IMR-90 (cell line): ENCODE measurements around the gene CLSTN1. TPM values are rescaled to one million over a fixed set of nuclear protein-coding genes. Genes with fewer than 3 reads are reported as not detected.

ENCODE experiments used
- ATAC-seq: fragments of 200-7000 bp; cut with Tn5 transposase; 2 replicates; pipeline ENCODE4 v1.9.1; 2020; ENCODE audit warnings: low read depth, mild to moderate bottlenecking, moderate library complexity
- BruUV-seq: library from RNA; stranded (reverse); fragments of 400-500 nt; replicated peaks from 2 replicates; lab custom pipeline; 2021; lab: Mats Ljungman, UMichigan
- CTCF ChIA-PET: fragments of 300-600 bp; formaldehyde crosslinking; extraction: SDS; loops from one replicate; lab custom pipeline; 2021; ENCODE audit warnings: antibody characterized with exemption; lab: Yijun Ruan, JAX
- POLR2A ChIA-PET: fragments of 300-600 bp; sonication (Branson Sonifier 250); formaldehyde crosslinking; loops from one replicate; lab custom pipeline; 2022; ENCODE audit warnings: antibody characterized with exemption; ENCODE audit not compliant: unreplicated experiment; lab: Charles Lee
- DNase-seq: peaks from one replicate; pipeline ENCODE4 v3.0.0; 2013
- H2AFZ ChIP-seq: replicated peaks from 2 replicates; pipeline ENCODE3; 2013; ENCODE audit warnings: low read length, mild to moderate bottlenecking; ENCODE audit not compliant: poor library complexity
- H2AK5ac ChIP-seq: 2 replicates; pipeline ENCODE4 v1.6.1; 2013; ENCODE audit warnings: low read depth, low read length, inconsistent platforms
- H2AK9ac ChIP-seq: replicated peaks from 2 replicates; pipeline ENCODE3; 2013; ENCODE audit warnings: mild to moderate bottlenecking, low read depth, low read length, moderate library complexity; ENCODE audit not compliant: poor library complexity
- H2BK120ac ChIP-seq: 2 replicates; pipeline ENCODE4 v1.6.1; 2013; ENCODE audit warnings: low read depth, low read length, inconsistent platforms
- H2BK15ac ChIP-seq: 3 replicates; pipeline ENCODE4 v1.6.1; 2013; ENCODE audit warnings: low read depth, low read length, inconsistent platforms
- H2BK20ac ChIP-seq: 2 replicates; pipeline ENCODE4 v1.6.1; 2013; ENCODE audit warnings: low read depth, mild to moderate bottlenecking, inconsistent platforms, low read length, moderate library complexity
- H2BK5ac ChIP-seq: 2 replicates; pipeline ENCODE4 v1.6.1; 2013; ENCODE audit warnings: mild to moderate bottlenecking, low read depth, low read length, inconsistent platforms; ENCODE audit not compliant: poor library complexity, severe bottlenecking
- H3K14ac ChIP-seq: replicated peaks from 2 replicates; pipeline ENCODE4 v1.6.1; 2013; ENCODE audit warnings: low read depth, low read length, inconsistent platforms
- H3K18ac ChIP-seq: 2 replicates; pipeline ENCODE4 v1.6.1; 2013; ENCODE audit warnings: low read depth, low read length, control low read depth
- H3K23ac ChIP-seq: 2 replicates; pipeline ENCODE4 v1.6.1; 2013; ENCODE audit warnings: low read depth, low read length, inconsistent platforms
- H3K27ac ChIP-seq: 2 replicates; pipeline ENCODE4 v1.5.1; 2013; ENCODE audit warnings: mild to moderate bottlenecking, control low read depth, low read length; ENCODE audit not compliant: insufficient read depth
- H3K27me3 ChIP-seq: 2 replicates; pipeline ENCODE4 v1.6.1; 2013; ENCODE audit warnings: low read length; ENCODE audit not compliant: control insufficient read depth, insufficient read depth
- H3K36me3 ChIP-seq: 2 replicates; pipeline ENCODE4 v1.6.1; 2013; ENCODE audit warnings: low read length, mixed read lengths; ENCODE audit not compliant: control insufficient read depth, insufficient read depth
- H3K4ac ChIP-seq: 2 replicates; pipeline ENCODE4 v1.6.1; 2013; ENCODE audit warnings: low read depth, low read length, inconsistent platforms
- H3K4me1 ChIP-seq: 2 replicates; pipeline ENCODE4 v1.6.1; 2013; ENCODE audit warnings: low read length, mixed read lengths; ENCODE audit not compliant: control insufficient read depth, insufficient read depth
- H3K4me2 ChIP-seq: 2 replicates; pipeline ENCODE4 v1.6.1; 2013; ENCODE audit warnings: low read depth, mild to moderate bottlenecking, control low read depth, low read length, moderate library complexity
- H3K4me3 ChIP-seq: 2 replicates; pipeline ENCODE4 v1.5.1; 2013; ENCODE audit warnings: low read depth, mild to moderate bottlenecking, control low read depth, low read length, moderate library complexity; ENCODE audit not compliant: insufficient read depth
- H3K56ac ChIP-seq: 2 replicates; pipeline ENCODE4 v1.6.1; 2013; ENCODE audit warnings: low read length, inconsistent platforms; ENCODE audit not compliant: insufficient read depth; ENCODE audit errors: extremely low read depth
- H3K79me1 ChIP-seq, 2 experiments: 2 replicates each; pipeline ENCODE4 v1.6.1; 2013; ENCODE audit warnings: low read length in 2 of 2, inconsistent platforms in 1 of 2, low read depth in 1 of 2
- H3K9ac ChIP-seq: 2 replicates; pipeline ENCODE4 v1.6.1; 2013; ENCODE audit warnings: low read depth, low read length, control low read depth
- H3K9me1 ChIP-seq: 2 replicates; pipeline ENCODE4 v1.6.1; 2013; ENCODE audit warnings: low read length, inconsistent platforms; ENCODE audit not compliant: insufficient read depth
- H3K9me3 ChIP-seq: 2 replicates; pipeline ENCODE4 v1.6.1; 2013; ENCODE audit warnings: low read length; ENCODE audit not compliant: control insufficient read depth, insufficient read depth
- H4K20me1 ChIP-seq: 2 replicates; pipeline ENCODE4 v1.6.1; 2013; ENCODE audit warnings: low read length, inconsistent platforms; ENCODE audit not compliant: insufficient read depth
- H4K5ac ChIP-seq: 2 replicates; pipeline ENCODE4 v1.6.1; 2013; ENCODE audit warnings: mild to moderate bottlenecking, low read depth, low read length, control low read depth
- H4K8ac ChIP-seq, 2 experiments: 2 replicates each; pipeline ENCODE4 v1.6.1; 2013; ENCODE audit warnings: low read depth in 2 of 2, low read length in 2 of 2, control low read depth in 1 of 2, inconsistent platforms in 1 of 2
- H4K91ac ChIP-seq: 2 replicates; pipeline ENCODE4 v1.6.1; 2013; ENCODE audit warnings: low read depth, low read length, inconsistent platforms; ENCODE audit not compliant: insufficient read depth
- BHLHE40 ChIP-seq: fragments of 150-350 bp; IDR thresholded peaks from 2 replicates; pipeline ENCODE4 v1.6.1; 2016; ENCODE audit warnings: mild to moderate bottlenecking, low read depth, low read length
- FOS ChIP-seq: fragments of 150-350 bp; IDR thresholded peaks from 2 replicates; pipeline ENCODE4 v1.6.1; 2016; ENCODE audit warnings: low read depth, low read length
- MAFK ChIP-seq: IDR thresholded peaks from 2 replicates; pipeline ENCODE4 v1.6.1; 2012; ENCODE audit warnings: low read depth, low read length, improper control_type of control experiment
- MXI1 ChIP-seq: IDR thresholded peaks from 2 replicates; pipeline ENCODE4 v1.6.1; 2012; ENCODE audit warnings: low read depth, mild to moderate bottlenecking, low read length, moderate library complexity, borderline replicate concordance
- NFE2L2 ChIP-seq: fragments of 150-350 bp; IDR thresholded peaks from 2 replicates; pipeline ENCODE4 v1.6.1; 2016; ENCODE audit warnings: low read depth, mild to moderate bottlenecking, low read length
- RCOR1 ChIP-seq: IDR thresholded peaks from 2 replicates; pipeline ENCODE4 v1.6.1; 2012; ENCODE audit warnings: mild to moderate bottlenecking, low read length, improper control_type of control experiment; ENCODE audit not compliant: insufficient replicate concordance
- RFX5 ChIP-seq: IDR thresholded peaks from 2 replicates; pipeline ENCODE4 v1.8.0; 2012; ENCODE audit warnings: low read depth, mild to moderate bottlenecking, low read length, moderate library complexity
- SMC3 ChIP-seq: fragments of 150-350 bp; IDR thresholded peaks from 2 replicates; pipeline ENCODE4 v1.6.1; 2016; ENCODE audit warnings: low read depth, mild to moderate bottlenecking, antibody characterized with exemption, low read length, moderate library complexity
- WGBS, 2 experiments: methylation state at CpG; one replicate each; pipeline versions ENCODE4 v1.1.5 to v1.1.7; 2013; ENCODE audit warnings: missing lambda C conversion rate in 2 of 2; ENCODE audit not compliant: insufficient read length in 1 of 2; ENCODE audit errors: extremely low coverage in 2 of 2; 5-methylcytosine and 5-hydroxymethylcytosine counted together
- dilution Hi-C: fragments of 300-500 bp; cut with HindIII; formaldehyde crosslinking; loops from one replicate; pipeline ENCODE4 v1.14.3; 2018; ENCODE audit warnings: low sequenced_read_pairs; ENCODE audit not compliant: unreplicated experiment
- in situ Hi-C: fragments of 300-500 bp; cut with MboI; formaldehyde crosslinking; loops from 3 replicates; pipeline ENCODE4 v1.14.3; 2019; ENCODE audit warnings: low sequenced_read_pairs, inconsistent platforms, mixed read lengths
- intact Hi-C: fragments of 100-400 bp; cut with micrococcal nuclease; formaldehyde crosslinking; loops from 2 replicates; pipeline ENCODE4 v1.10.0; 2022
- polyA plus RNA-seq, 3 experiments: library from polyadenylated mRNA; depleted of rRNA; stranded (reverse); fragments of >200 nt; gene quantifications; 2 replicates each; pipeline ENCODE4 v1.2.3, GENCODE V29; 2012; ENCODE audit warnings: low replicate concordance in 1 of 3
- total RNA-seq: library from RNA; depleted of rRNA; stranded (reverse); fragments of >200 nt; gene quantifications from 2 replicates; pipeline ENCODE4 v1.2.3, GENCODE V29; 2012
- TF ChIP-seq, protein P1 (sequence below): conservative IDR thresholded peaks from 2 replicates; pipeline ENCODE4 v1.5.1; 2012; ENCODE audit warnings: mild to moderate bottlenecking, low read depth, low read length, improper control_type of control experiment

Gene CLSTN1
- total and polyA plus RNA-seq, 2 of the 4 experiments (the other 2 are of a cell fraction) = 30.1 to 72.2 TPM

DNA sequence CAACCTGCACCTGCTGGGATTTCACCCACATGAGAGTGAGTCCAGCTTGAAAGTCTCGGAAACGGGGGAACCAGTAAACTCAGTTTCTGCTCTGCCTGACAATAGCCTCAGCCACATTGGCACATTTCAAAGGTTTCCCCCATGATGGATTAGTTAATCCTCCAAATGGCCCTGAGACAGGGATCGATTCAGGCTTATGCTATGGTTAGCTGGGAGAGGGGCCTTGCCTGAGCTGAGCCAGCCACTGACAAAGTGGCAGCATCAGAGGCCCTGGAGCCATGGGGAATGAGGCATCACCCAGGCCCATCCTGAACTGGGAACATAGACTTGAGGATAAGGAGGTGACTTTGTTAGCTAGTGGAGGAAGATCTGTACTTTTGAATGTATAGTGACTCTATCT is 2.9 kb upstream of the CLSTN1 start:
- Histone ChIP-seq H3K14ac (no peak overlapping the region), H2BK20ac (no peak overlapping the region), H4K91ac (no peak overlapping the region), H3K4ac (no peak overlapping the region), H4K5ac (no peak overlapping the region), H3K36me3 (no peaks in the 10 kb centered on the region), H2AK5ac (no peak overlapping the region), H2BK120ac (no peak overlapping the region), H3K4me2 (no peak overlapping the region), H3K56ac (no peak overlapping the region), H2BK15ac (no peak overlapping the region), H2AK9ac (no peak overlapping the region), H3K9me3 (no peaks in the 10 kb centered on the region), H3K79me1 (peaks cover 6 to 16% of the 10 kb centered on the region in 2 experiments; a peak in 3 of 4 replicates), H3K23ac (no peak overlapping the region), H3K9ac (no peak overlapping the region), H3K27me3 (peaks cover 4% of the 10 kb centered on the region; the same call in 1 of the 2 replicates), H3K9me1 (peaks cover 7% of the 10 kb centered on the region; the same call in 1 of the 2 replicates), H4K8ac (no peak overlapping the region), H3K4me3 (no peak overlapping the region), H3K18ac (no peak overlapping the region), H4K20me1 (peaks cover 15% of the 10 kb centered on the region; the same call in 1 of the 2 replicates), H3K27ac (no peak overlapping the region), H2BK5ac (no peak overlapping the region), H2AFZ (no peak overlapping the region), H3K4me1 (0 out of 2 replicates have a peak, but pooled peaks cover 2% of the 10 kb centered on the region)
- no peak for DNase-seq
- ATAC-seq = no peak
- in situ Hi-C loops = no loop called here
- no peak for TF ChIP-seq NFE2L2
- TF ChIP-seq, protein P1, sequence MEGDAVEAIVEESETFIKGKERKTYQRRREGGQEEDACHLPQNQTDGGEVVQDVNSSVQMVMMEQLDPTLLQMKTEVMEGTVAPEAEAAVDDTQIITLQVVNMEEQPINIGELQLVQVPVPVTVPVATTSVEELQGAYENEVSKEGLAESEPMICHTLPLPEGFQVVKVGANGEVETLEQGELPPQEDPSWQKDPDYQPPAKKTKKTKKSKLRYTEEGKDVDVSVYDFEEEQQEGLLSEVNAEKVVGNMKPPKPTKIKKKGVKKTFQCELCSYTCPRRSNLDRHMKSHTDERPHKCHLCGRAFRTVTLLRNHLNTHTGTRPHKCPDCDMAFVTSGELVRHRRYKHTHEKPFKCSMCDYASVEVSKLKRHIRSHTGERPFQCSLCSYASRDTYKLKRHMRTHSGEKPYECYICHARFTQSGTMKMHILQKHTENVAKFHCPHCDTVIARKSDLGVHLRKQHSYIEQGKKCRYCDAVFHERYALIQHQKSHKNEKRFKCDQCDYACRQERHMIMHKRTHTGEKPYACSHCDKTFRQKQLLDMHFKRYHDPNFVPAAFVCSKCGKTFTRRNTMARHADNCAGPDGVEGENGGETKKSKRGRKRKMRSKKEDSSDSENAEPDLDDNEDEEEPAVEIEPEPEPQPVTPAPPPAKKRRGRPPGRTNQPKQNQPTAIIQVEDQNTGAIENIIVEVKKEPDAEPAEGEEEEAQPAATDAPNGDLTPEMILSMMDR = no peak
- no peak for TF ChIP-seq FOS
- no peak for TF ChIP-seq SMC3
- no peak for TF ChIP-seq BHLHE40
- TF ChIP-seq MAFK = no peak
- TF ChIP-seq MXI1 = no peak
- no peak for TF ChIP-seq RFX5
- no peak for TF ChIP-seq RCOR1
- 63% methylated on average over 1 of the region's 3 CpGs; no CpG with 5 or more reads in 1 of the 2 experiments for WGBS, 2 experiments
- intact Hi-C loops = no loop called here
- BruUV-seq = no TSS peak
- ChIA-PET CTCF (no interaction called here), POLR2A (no interaction called here)
- dilution Hi-C loops = no loop called here
